22Rv1 (cell line): ENCODE measurements around the gene ATF2.

Source experiments
- CTCF ChIP-seq: fragments of 450-650 bp; IDR thresholded peaks from 2 replicates; pipeline ENCODE4 v1.5.1; 2017; ENCODE audit warnings: mild to moderate bottlenecking
- ZFX ChIP-seq: fragments of 450-650 bp; IDR thresholded peaks from 2 replicates; pipeline ENCODE4 v1.6.1; 2017; ENCODE audit warnings: antibody characterized with exemption, borderline replicate concordance

GRCh38 chr2:175152242-175152641 lies 15.8 kb downstream of the ATF2 start:
- TF ChIP-seq CTCF (no peak), ZFX (no peak)
